ENCODE results near the gene CDHR3. TPM values are rescaled to one million over a fixed set of nuclear protein-coding genes. Genes with fewer than 3 reads are reported as not detected.

Gene CDHR3
- total RNA-seq, 1 donor from 2014 or later = 5.7 TPM

- no peaks in the 10 kb centered on the region for H3K9me3 ChIP-seq
These were observed 69.2 kb downstream of the CDHR3 start for GRCh38 chr7:106032295-106032694.

DNA sequence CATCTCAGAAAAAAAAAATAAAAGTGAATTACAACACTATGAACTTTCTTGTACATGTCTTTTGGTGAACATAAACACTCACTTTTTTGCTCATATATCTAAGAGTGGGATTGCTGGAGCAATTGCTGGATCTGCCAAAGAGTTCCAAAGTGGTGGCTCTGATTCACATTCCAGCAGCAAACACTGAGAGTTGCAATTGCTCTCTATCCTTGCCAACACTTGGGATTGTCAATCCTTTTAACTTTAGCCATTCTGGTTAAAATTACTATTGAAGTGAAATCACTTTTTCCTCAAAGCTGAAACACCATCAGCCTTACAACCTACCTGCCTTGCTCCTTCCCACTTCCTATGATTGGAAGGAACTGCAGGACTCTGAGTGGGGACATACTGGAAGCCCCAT is 70.7 kb downstream of the CDHR3 start:
- TF ChIP-seq CTCF (IDR thresholded peaks at IDR 0.05) = no peak
- Histone ChIP-seq H3K9me3 (no peaks in the 10 kb centered on the region), H3K27ac (no peak overlapping the region), H3K27me3 (no peaks in the 10 kb centered on the region), H3K36me3 (no peaks in the 10 kb centered on the region), H3K4me3 (no peak overlapping the region), H3K4me1 (no peaks in the 10 kb centered on the region)
- intact Hi-C loops (cut with DNase I) = no loop called here
- no peak for DNase-seq (ENCODE audit: low spot score in 2 of 2)

More at GRCh38 chr7:106032295-106032694, 69.2 kb downstream of the CDHR3 start:
- no peak for DNase-seq (ENCODE audit: low spot score in 2 of 2)
- Histone ChIP-seq H3K27ac (no peak overlapping the region), H3K36me3 (no peaks in the 10 kb centered on the region), H3K4me1 (no peaks in the 10 kb centered on the region), H3K27me3 (no peaks in the 10 kb centered on the region), H3K4me3 (no peak overlapping the region)
- intact Hi-C loops (cut with DNase I) = no loop called here
- TF ChIP-seq CTCF (IDR thresholded peaks at IDR 0.05) = no peak

- Histone ChIP-seq H3K27ac (no peak overlapping the region), H3K4me3 (no peak overlapping the region), H3K4me1 (no peaks in the 10 kb centered on the region), H3K36me3 (no peaks in the 10 kb centered on the region), H3K9me3 (no peaks in the 10 kb centered on the region), H3K27me3 (no peaks in the 10 kb centered on the region)
- intact Hi-C loops (cut with DNase I) = no loop called here
- no peak for DNase-seq (ENCODE audit: low spot score in 2 of 2)
- no peak for TF ChIP-seq CTCF (IDR thresholded peaks at IDR 0.05)
These were observed 71.3 kb downstream of the CDHR3 start for GRCh38 chr7:106034383-106034782.

DNA sequence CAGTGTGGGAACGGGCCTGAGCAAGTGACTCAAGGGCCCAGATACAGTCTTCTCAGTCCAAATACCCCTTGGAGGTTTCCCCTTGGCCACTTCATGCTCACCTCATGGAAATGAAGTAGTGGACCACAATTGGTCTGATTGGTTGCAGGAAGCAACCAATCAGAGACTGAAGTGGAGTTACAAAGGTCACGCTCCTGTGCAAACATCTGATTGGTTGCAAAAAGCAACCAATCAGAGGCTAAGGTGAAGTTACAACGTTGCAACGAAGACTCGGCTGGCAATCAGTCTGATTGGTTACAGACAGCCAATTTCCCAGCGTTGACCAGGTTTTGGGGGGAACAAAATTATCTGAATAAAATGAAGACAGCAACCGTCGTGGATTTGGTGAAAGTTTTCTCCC is 72.5 kb downstream of the CDHR3 start:
- Histone ChIP-seq H3K4me1 (no peaks in the 10 kb centered on the region), H3K27ac (no peak overlapping the region), H3K27me3 (no peaks in the 10 kb centered on the region), H3K4me3 (no peak overlapping the region), H3K36me3 (no peaks in the 10 kb centered on the region), H3K9me3 (no peaks in the 10 kb centered on the region)
- TF ChIP-seq CTCF (IDR thresholded peaks at IDR 0.05) = no peak
- intact Hi-C loops (cut with DNase I) = no loop called here
- DNase-seq (ENCODE audit: low spot score in 2 of 2) = no peak

GRCh38 chr7:106036004-106036403 is 72.9 kb downstream of the CDHR3 start:
- no peak for TF ChIP-seq CTCF (IDR thresholded peaks at IDR 0.05)
- no peak overlapping the region for H3K4me3 ChIP-seq
- no peaks in the 10 kb centered on the region for H3K27me3 ChIP-seq
- H3K36me3 ChIP-seq = no peaks in the 10 kb centered on the region
- H3K9me3 ChIP-seq = no peaks in the 10 kb centered on the region
- intact Hi-C loops (cut with DNase I) = no loop called here
- H3K4me1 ChIP-seq = no peaks in the 10 kb centered on the region
- H3K27ac ChIP-seq = no peak overlapping the region
- DNase-seq (ENCODE audit: low spot score in 2 of 2) = no peak

- no peaks in the 10 kb centered on the region for H3K4me1 ChIP-seq
- H3K27ac ChIP-seq = no peak overlapping the region
- H3K27me3 ChIP-seq = no peaks in the 10 kb centered on the region
- no peaks in the 10 kb centered on the region for H3K9me3 ChIP-seq
- no peak for TF ChIP-seq CTCF (IDR thresholded peaks at IDR 0.05)
- DNase-seq (ENCODE audit: low spot score in 2 of 2) = no peak
- H3K36me3 ChIP-seq = no peaks in the 10 kb centered on the region
- intact Hi-C loops (cut with DNase I) = no loop called here
- no peak overlapping the region for H3K4me3 ChIP-seq
These were observed 74.6 kb downstream of the CDHR3 start for GRCh38 chr7:106037489-106038176.
